ENCODE measurements around the gene SLC25A4. TPM values are rescaled to one million over a fixed set of nuclear protein-coding genes. Genes with fewer than 3 reads are reported as not detected.
A peak's percentile ranks its signal among the peaks of the same experiment; 100 is the strongest.

SLC25A4 gene
- total and polyA plus RNA-seq, 7 donors, result 384 to 1,107 (median 795) TPM

DNA sequence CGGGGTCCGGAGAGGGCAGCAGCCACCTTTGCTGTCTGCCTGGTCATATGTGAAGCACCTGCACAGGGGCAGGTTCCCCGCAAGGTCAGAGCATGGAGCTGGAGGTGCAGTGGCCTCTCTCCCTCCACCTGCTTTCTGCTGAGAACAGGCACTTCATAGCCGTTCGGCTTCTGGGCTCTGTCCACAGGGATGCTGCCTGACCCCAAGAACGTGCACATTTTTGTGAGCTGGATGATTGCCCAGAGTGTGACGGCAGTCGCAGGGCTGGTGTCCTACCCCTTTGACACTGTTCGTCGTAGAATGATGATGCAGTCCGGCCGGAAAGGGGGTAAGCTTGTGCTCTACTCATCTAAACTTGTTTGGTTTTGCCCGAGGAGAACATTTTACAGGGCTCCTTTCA lies 2.5 kb downstream of the SLC25A4 start:
- Histone ChIP-seq H3K4me3 (peak overlapping the region; percentile 72), H3K36me3 (ENCODE audit: insufficient read depth in 1 of 2, low read depth in 1 of 2) (peaks cover 0 to 43% of the 10 kb centered on the region in 2 donors), H3K9me3 (no peaks in the 10 kb centered on the region), H3K27ac (peak overlapping the region; percentile 91), H3K27me3 (ENCODE audit: insufficient read depth in 3 of 3, low read length in 2 of 3) (no peaks in the 10 kb centered on the region), H3K4me1 (peaks cover 42% of the 10 kb centered on the region)
- peak in 2 of 4 donors; percentile 2 to 12 for ATAC-seq
- WGBS, 3 donors, result 25 to 47% (median 36%) methylated on average over 13 of the region's 13 CpGs
- TF ChIP-seq, protein P1, sequence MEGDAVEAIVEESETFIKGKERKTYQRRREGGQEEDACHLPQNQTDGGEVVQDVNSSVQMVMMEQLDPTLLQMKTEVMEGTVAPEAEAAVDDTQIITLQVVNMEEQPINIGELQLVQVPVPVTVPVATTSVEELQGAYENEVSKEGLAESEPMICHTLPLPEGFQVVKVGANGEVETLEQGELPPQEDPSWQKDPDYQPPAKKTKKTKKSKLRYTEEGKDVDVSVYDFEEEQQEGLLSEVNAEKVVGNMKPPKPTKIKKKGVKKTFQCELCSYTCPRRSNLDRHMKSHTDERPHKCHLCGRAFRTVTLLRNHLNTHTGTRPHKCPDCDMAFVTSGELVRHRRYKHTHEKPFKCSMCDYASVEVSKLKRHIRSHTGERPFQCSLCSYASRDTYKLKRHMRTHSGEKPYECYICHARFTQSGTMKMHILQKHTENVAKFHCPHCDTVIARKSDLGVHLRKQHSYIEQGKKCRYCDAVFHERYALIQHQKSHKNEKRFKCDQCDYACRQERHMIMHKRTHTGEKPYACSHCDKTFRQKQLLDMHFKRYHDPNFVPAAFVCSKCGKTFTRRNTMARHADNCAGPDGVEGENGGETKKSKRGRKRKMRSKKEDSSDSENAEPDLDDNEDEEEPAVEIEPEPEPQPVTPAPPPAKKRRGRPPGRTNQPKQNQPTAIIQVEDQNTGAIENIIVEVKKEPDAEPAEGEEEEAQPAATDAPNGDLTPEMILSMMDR (IDR thresholded peaks at IDR 0.05), result no peak
- intact Hi-C loops (cut with DNase I), result loop anchor here (5.0 to 10.0 kb wide), 2 partner anchors 37 to 341 kb away; no protein-coding TSS in a partner anchor
- DNase-seq, result peak; percentile 50 to 72

DNA sequence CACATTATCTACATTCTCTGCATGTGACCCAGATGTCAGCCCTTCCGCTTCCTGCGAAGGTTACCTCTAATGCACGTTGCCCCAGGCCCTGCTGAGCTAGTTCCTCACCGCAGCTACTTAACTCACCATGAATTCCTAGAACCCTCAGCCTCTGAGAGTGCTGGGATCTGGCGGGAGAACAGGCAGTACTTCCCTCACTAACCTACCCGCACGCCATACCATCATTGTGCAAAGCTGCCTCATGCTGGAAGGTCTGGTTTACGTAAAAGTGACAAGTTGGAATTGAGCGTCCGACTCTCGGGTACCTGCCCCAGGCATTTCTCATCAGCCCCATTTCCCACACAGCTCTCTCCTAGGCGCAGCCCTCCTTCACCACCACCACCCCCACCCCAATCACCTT lies 6.3 kb downstream of the SLC25A4 start:
- ATAC-seq (peak in 3 of 4 donors; percentile 11 to 51 (median 23)), DNase-seq (no peak)
- intact Hi-C loops (cut with DNase I), result loop anchor here (5.0 to 10.0 kb wide), 2 partner anchors 33 to 345 kb away; no protein-coding TSS in a partner anchor

DNA sequence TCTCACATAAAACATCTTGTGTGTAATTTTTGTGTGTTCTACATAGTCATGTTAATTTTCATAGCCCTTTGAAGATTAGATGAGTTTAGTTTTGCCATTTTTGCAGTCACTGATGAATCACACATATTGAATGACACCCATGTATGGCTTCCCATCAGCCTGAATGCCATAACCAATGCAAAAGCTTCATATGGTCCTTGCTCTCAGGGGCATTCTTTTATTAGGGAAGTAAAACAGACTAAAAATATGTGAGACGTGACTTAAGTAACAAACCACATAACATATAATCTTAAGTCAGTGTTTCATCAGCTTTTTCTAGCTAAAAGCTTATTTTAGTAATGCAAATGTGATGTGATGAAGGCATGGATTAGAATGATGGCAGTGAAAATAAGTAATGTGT lies 8.2 kb downstream of the SLC25A4 start:
- ATAC-seq (no peak), DNase-seq (no peak)
- peaks cover 9% of the 10 kb centered on the region for H3K4me1 ChIP-seq
- H3K9me3 ChIP-seq, result no peaks in the 10 kb centered on the region
- no peaks in the 10 kb centered on the region for H3K27me3 ChIP-seq (ENCODE audit: insufficient read depth in 3 of 3, low read length in 2 of 3)
- H3K27ac ChIP-seq, result no peak overlapping the region
- H3K4me3 ChIP-seq, result no peak overlapping the region
- TF ChIP-seq, protein P1 (IDR thresholded peaks at IDR 0.05), result no peak
- 86 to 91% (median 90%) methylated on average over 1 of the region's 1 CpG for WGBS, 3 donors
- H3K36me3 ChIP-seq (ENCODE audit: insufficient read depth in 1 of 2, low read depth in 1 of 2), result peaks cover 0 to 37% of the 10 kb centered on the region in 2 donors
- intact Hi-C loops (cut with DNase I), result no loop called here

More for the DNA sequence above, 6.3 kb downstream of the SLC25A4 start:
- Histone ChIP-seq H3K4me3 (no peak overlapping the region), H3K27ac (peak overlapping the region; percentile 53), H3K9me3 (no peaks in the 10 kb centered on the region), H3K36me3 (ENCODE audit: insufficient read depth in 1 of 2, low read depth in 1 of 2) (peaks cover 0 to 52% of the 10 kb centered on the region in 2 donors), H3K4me1 (peaks cover 25% of the 10 kb centered on the region), H3K27me3 (ENCODE audit: insufficient read depth in 3 of 3, low read length in 2 of 3) (no peaks in the 10 kb centered on the region)
- TF ChIP-seq, protein P1 (IDR thresholded peaks at IDR 0.05), result no peak
- WGBS, 3 donors, result 63 to 78% (median 67%) methylated on average over 12 of the region's 12 CpGs

DNA sequence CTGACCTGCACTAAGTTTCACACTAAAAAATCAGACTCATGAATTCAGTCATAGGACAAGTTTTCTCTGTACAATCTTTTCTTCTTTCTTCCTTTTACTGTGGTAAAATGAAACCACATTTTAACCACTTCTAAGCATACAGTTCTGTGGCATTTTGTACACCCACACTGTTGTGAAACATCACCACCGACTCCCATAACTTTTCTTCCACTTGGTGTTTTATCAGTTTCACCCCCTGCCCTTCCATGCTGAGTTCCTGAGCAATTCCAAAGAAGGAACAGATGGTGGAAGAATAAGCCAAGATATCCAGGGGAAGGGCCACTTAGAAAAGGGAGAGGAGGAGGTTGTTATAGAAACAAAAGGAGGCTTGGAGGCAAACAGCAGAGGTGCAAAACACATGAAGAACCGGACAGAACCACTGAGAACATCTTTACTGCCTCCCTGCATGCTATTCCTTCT lies 22.6 kb downstream of the SLC25A4 start:
- no peak overlapping the region for H3K4me3 ChIP-seq
- no peaks in the 10 kb centered on the region for H3K4me1 ChIP-seq
- no peaks in the 10 kb centered on the region for H3K27me3 ChIP-seq (ENCODE audit: insufficient read depth in 3 of 3, low read length in 2 of 3)
- intact Hi-C loops (cut with DNase I), result no loop called here
- TF ChIP-seq, protein P1 (IDR thresholded peaks at IDR 0.05), result no peak
- ATAC-seq (no peak), DNase-seq (no peak)
- H3K36me3 ChIP-seq (ENCODE audit: insufficient read depth in 1 of 2, low read depth in 1 of 2), result peaks cover 3 to 52% of the 10 kb centered on the region in 2 donors
- H3K27ac ChIP-seq, result no peak overlapping the region
- 53 to 62% (median 54%) methylated on average over 2 of the region's 2 CpGs for WGBS, 3 donors
- H3K9me3 ChIP-seq, result no peaks in the 10 kb centered on the region

DNA sequence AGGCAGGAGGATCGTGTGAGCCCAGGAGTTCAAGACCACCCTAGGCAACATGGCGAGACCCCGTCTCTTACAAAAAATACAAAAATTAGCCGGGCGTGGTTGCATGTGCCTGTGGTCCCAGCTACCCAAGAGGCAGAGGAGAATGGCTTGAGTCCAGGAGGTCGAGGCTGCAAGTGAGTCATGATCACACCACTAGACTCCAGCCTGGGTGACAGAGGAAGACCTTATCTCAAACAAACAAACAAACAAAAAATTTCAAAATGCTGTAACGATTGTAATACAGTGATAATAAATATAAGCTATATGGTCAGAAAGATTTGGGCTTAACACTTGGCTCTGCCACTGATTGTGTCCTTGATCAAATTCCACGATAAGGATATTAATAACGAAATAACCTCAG lies 24.2 kb downstream of the SLC25A4 start:
- DNase-seq (no peak), ATAC-seq (no peak)
- TF ChIP-seq, protein P1 (IDR thresholded peaks at IDR 0.05), result no peak
- no peak overlapping the region for H3K27ac ChIP-seq
- H3K4me1 ChIP-seq, result no peaks in the 10 kb centered on the region
- peaks cover 3 to 39% of the 10 kb centered on the region in 2 donors for H3K36me3 ChIP-seq (ENCODE audit: insufficient read depth in 1 of 2, low read depth in 1 of 2)
- H3K9me3 ChIP-seq, result no peaks in the 10 kb centered on the region
- intact Hi-C loops (cut with DNase I), result no loop called here
- no peaks in the 10 kb centered on the region for H3K27me3 ChIP-seq (ENCODE audit: insufficient read depth in 3 of 3, low read length in 2 of 3)
- WGBS, 3 donors, result 86 to 95% (median 90%) methylated on average over 9 of the region's 9 CpGs
- no peak overlapping the region for H3K4me3 ChIP-seq

All from psoas muscle (tissue), 8 donors.